ENCODE measurements around the gene BAHD1.

BAHD1 gene

GRCh38 chr15:40470423-40471104 is 29.8 kb downstream of the BAHD1 start, which contains the start of gene CHST14:
Gene CHST14 (plus strand): TSS chr15:40470984. CDS start chr15:40471214, 230 bp downstream.
- DNase-seq, result no peak

- DNase-seq, result no peak
Observed at GRCh38 chr15:40471105-40471807, 30.5 kb downstream of the BAHD1 start.

- no peak for DNase-seq
Observed at GRCh38 chr15:40471808-40472150, 31.0 kb downstream of the BAHD1 start.

- no peak for DNase-seq
Observed at GRCh38 chr15:40472171-40472727, 31.5 kb downstream of the BAHD1 start.

- DNase-seq, result no peak
Observed at GRCh38 chr15:40474581-40474980, 33.8 kb downstream of the BAHD1 start.

- no peak for DNase-seq
Observed at GRCh38 chr15:40477642-40478327, 37.0 kb downstream of the BAHD1 start.

GRCh38 chr15:40479024-40479423 is 38.3 kb downstream of the BAHD1 start:
- no peak for DNase-seq

- DNase-seq, result no peak
Observed at GRCh38 chr15:40481341-40482074, 40.8 kb downstream of the BAHD1 start.

GRCh38 chr15:40483919-40484318 is 43.2 kb downstream of the BAHD1 start:
- DNase-seq, result no peak

GRCh38 chr15:40486066-40486770 is 45.5 kb downstream of the BAHD1 start:
- DNase-seq, result no peak

GRCh38 chr15:40487816-40488682 is 47.3 kb downstream of the BAHD1 start:
- DNase-seq, result no peak

- no peak for DNase-seq
Observed at GRCh38 chr15:40489274-40490175, 48.8 kb downstream of the BAHD1 start.

GRCh38 chr15:40493089-40493840 is 52.5 kb downstream of the BAHD1 start:
- DNase-seq, result peak; percentile 76

GRCh38 chr15:40495516-40495915 is 54.8 kb downstream of the BAHD1 start:
- no peak for DNase-seq

GRCh38 chr15:40498418-40498817 is 57.7 kb downstream of the BAHD1 start:
- no peak for DNase-seq

- DNase-seq, result no peak
Observed at GRCh38 chr15:40498891-40499290, 58.1 kb downstream of the BAHD1 start.

- DNase-seq, result no peak
Observed at GRCh38 chr15:40499931-40500330, 59.2 kb downstream of the BAHD1 start.

GRCh38 chr15:40500568-40501330 is 60.0 kb downstream of the BAHD1 start:
- DNase-seq, result no peak

GRCh38 chr15:40501487-40501886 is 60.7 kb downstream of the BAHD1 start:
- DNase-seq, result no peak
